GM21423 (cell line): ENCODE measurements around the gene KLK13.

Source experiments
- ATAC-seq: cut with Tn5 transposase; IDR thresholded peaks from one replicate; pipeline ENCODE4 v1.9.1; 2021; ENCODE audit warnings: mild to moderate bottlenecking, moderate library complexity; ENCODE audit not compliant: unreplicated experiment

KLK13 gene

DNA sequence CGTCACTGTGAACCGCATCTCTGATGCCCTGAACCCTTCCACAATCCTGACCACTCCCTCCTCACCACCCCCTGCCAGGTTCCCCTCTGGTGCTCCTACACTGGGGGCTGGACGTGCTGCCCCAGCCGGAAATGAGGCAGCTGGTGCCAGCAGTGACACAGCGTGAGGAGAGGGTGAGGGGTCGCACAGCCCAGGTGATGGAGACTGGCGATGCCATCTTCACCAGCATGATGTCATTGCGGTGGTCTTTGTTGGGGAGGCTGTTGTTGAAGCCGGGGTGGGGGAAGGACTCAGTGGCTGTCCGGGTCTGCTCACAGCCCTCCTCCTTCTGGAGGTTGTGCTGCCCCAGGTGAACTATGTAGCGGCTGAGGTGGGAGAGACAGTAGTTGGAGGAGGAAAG is 40.9 kb downstream of the KLK13 start:
- no peak for ATAC-seq

GRCh38 chr19:51022526-51022925 is 42.4 kb downstream of the KLK13 start:
- ATAC-seq = no peak

- no peak for ATAC-seq
Observed at GRCh38 chr19:51020988-51021651, 43.8 kb downstream of the KLK13 start.

- ATAC-seq = no peak
Observed at GRCh38 chr19:51019544-51019925, 45.4 kb downstream of the KLK13 start, which contains the start of gene KLK10. Gene KLK10, minus strand, starts transcription at chr19:51019709. Its CDS starts 579 bp downstream, at chr19:51019130.

DNA sequence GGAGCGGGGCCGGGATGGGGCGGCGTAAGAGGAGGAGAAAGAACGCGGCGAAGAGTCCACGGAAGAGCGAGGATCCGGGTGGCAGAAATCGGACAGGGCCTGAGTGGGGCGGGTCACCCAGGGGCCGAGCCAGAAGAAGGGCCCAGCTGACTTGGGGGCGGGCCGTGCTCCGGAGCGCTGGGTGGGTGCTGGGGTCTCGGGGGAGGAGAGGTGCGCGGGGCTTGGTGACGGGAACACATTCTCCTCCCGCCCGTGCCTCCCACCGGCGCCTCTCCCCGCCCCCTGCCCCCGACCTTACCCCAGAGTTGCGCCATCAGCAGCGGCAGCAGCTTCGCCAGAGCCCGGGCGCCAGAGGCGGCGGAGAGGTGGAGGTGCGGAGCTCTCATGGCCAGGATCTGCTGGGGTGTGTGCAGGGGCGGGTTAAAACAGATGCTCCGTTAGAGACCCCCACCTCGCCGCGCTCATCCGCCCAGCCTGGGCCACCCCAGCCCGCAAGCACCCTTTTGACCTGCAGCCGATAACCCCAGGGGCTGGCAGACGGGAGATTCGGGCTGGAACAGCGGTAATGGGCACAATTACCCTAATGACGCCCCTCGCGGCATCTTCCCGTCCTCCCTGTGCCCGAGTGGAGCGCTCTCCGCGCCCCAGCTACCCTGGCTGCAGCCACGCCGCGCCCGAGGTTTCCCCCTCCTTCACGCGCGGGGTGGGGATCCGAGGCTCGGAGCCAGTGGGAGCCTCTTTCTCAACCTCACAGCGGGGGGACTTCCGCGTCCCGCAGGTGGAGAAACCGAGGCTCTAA is 45.9 kb downstream of the KLK13 start:
- ATAC-seq = no peak

- no peak for ATAC-seq
Observed at GRCh38 chr19:51016798-51017683, 47.9 kb downstream of the KLK13 start.

DNA sequence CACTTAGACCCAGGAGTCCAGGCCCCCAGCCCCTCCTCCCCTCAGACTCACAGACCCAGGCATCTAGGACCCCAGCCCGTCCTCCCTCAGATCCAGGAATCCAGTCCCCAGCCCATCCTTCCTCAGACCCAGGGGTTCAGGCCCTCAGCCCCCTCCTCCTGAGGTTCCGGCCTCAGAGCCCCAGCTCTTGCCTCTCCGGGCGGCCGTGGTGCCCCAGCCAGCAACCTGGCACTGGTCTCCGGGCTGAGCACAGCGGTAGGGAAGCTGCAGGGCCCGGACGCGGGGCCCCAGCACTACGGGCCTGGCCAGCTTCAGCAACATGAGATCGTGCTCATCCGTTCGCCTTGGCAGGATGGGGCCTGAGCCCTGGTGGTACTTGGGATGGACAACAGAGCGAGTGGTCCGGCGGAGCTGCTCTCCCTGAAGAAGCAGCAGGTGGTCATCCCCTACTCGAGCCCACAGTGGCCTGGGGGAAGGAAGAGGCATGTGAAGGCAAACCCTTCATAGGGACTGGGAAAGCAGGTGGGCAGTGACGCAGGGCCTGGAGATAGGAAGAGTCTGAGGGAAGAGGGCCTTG is 49.1 kb downstream of the KLK13 start:
- no peak for ATAC-seq

GRCh38 chr19:51014242-51014641 is 50.6 kb downstream of the KLK13 start:
- no peak for ATAC-seq

DNA sequence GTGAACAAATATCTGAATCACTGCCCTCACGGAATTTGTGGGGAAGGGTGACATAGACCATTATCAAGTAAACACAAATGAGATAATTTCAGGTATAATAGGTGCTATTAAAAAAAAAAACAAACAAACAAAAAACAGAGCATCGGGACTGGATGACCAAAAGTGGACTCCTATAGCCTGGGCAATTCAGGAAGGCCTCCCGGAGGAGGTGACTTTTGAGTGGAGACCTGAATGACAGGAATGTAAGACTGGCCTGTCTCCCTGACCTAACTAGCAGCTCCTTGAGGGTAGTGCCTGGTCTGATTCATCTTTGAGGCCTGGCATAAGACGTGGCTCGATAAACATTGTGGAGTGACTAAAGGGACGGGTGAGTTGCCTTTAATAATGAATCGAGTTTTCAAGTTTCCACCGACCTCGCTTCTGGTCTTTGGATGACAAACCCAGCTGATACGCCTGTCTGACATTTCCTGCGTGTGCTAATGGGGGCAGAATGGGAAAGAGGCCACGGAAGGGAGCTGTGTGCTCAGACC is 52.2 kb downstream of the KLK13 start:
- no peak for ATAC-seq

DNA sequence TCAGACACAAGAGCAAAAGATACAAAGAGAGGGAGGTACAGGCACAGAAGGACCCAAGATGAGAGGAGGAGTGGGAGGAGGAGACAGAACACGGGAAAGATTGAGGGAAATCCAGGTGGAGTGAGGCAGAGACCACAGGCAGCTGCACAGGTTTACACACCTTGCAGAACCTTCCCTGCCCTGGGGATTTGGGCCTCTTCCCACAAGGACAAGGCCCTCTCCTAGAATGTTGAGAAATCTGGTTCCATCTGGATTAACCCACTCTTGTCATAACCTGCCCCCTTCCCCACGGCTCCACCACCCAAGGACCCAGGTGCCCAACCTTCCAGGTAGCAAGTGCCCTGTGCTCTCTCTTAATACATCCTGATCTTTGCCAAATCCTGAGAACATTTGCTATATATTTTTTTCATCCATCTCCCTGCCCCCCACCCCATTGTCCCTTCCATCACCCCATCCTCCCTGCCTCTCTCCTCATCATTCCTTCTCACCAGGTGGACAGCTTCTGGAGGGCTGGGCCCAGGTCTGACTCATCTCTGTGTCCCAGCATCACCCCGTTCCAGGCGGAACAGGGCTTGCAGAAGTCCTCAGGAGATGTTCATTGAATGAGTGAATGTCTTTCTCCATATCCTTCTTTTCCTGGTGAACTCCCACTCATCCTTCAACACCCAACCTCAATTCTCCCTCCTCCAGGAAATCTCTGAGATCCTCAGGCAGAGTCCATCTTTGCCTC is 54.7 kb downstream of the KLK13 start:
- no peak for ATAC-seq

DNA sequence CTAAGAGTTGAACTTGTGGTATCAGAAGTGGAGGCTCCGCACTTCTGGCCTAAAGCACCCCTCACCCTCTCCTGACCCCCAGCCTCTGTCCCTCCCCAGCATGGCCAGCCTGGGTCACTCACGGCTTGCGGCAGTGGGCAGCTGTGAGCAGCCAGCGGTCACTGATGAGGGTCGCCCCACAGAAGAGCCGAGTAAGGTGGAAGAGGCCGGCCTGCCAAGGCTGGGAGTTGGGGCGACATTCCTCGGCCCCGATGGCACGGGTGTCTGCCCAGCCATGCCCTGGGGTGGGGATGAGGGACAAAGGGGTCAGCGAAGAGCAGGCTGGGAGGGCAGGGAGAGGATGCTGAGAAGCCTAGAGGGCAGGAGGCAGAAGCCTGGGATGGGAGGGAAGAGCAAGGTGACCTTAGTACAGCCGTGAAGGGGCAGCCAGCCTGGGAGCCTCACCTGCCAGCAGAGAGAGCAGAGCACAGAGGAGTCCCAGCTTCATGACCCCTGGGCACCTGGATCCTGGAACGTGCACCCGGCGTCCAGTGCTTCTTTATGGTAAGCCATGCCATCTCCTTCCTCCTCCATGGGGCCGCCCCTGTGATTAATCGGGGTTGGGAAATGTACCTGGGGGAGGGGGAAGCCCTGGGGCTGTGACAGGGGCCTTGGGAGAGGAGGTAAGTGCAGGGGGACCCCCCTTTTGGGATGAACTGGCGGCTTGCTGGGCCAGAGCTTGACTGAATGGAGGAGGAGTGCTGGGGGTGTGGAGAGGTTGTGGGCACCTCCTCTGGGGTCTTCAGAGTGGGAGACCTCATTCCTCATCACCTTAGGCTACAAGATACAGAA is 55.6 kb downstream of the KLK13 start:
- ATAC-seq = no peak

GRCh38 chr19:51007488-51007887 is 57.4 kb downstream of the KLK13 start:
- ATAC-seq = no peak

DNA sequence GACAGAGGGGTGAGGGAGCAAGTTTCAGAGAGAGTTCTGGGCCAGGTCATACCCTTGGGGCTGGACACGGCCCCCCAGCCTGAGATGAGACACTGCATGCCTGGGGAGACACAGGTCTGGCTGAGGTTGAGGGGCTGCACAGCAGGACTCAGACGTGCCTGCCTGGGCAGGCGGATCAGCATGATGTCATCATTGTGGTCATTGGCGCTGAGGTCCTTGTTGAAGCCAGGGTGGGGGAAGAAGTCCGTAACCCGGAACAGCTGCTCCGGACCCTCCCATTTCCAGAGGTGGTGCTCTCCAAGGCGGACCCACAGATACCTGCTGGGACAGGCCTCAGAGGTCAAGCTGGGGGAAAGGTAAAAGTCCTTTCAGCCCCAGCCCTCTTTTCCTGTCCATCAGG is 58.5 kb downstream of the KLK13 start:
- no peak for ATAC-seq
